IMR-90 (cell line): Measurements from ENCODE around the gene IL36A. TPM values are rescaled to one million over a fixed set of nuclear protein-coding genes. Genes with fewer than 3 reads are reported as not detected.

Source experiments
- ATAC-seq: fragments of 200-7000 bp; cut with Tn5 transposase; 2 replicates; pipeline ENCODE4 v1.9.1; 2020; ENCODE audit warnings: low read depth, mild to moderate bottlenecking, moderate library complexity
- BruUV-seq: library from RNA; stranded (reverse); fragments of 400-500 nt; replicated peaks from 2 replicates; lab custom pipeline; 2021; lab: Mats Ljungman, UMichigan
- CTCF ChIA-PET: fragments of 300-600 bp; formaldehyde crosslinking; extraction: SDS; loops from one replicate; lab custom pipeline; 2021; ENCODE audit warnings: antibody characterized with exemption; lab: Yijun Ruan, JAX
- POLR2A ChIA-PET: fragments of 300-600 bp; sonication (Branson Sonifier 250); formaldehyde crosslinking; loops from one replicate; lab custom pipeline; 2022; ENCODE audit warnings: antibody characterized with exemption; ENCODE audit not compliant: unreplicated experiment; lab: Charles Lee
- DNase-seq: peaks from one replicate; pipeline ENCODE4 v3.0.0; 2013
- H2AFZ ChIP-seq: replicated peaks from 2 replicates; pipeline ENCODE3; 2013; ENCODE audit warnings: low read length, mild to moderate bottlenecking; ENCODE audit not compliant: poor library complexity
- H2AK5ac ChIP-seq: 2 replicates; pipeline ENCODE4 v1.6.1; 2013; ENCODE audit warnings: low read depth, low read length, inconsistent platforms
- H2AK9ac ChIP-seq: replicated peaks from 2 replicates; pipeline ENCODE3; 2013; ENCODE audit warnings: mild to moderate bottlenecking, low read depth, low read length, moderate library complexity; ENCODE audit not compliant: poor library complexity
- H2BK120ac ChIP-seq: 2 replicates; pipeline ENCODE4 v1.6.1; 2013; ENCODE audit warnings: low read depth, low read length, inconsistent platforms
- H2BK15ac ChIP-seq: 3 replicates; pipeline ENCODE4 v1.6.1; 2013; ENCODE audit warnings: low read depth, low read length, inconsistent platforms
- H2BK20ac ChIP-seq: 2 replicates; pipeline ENCODE4 v1.6.1; 2013; ENCODE audit warnings: low read depth, mild to moderate bottlenecking, inconsistent platforms, low read length, moderate library complexity
- H2BK5ac ChIP-seq: 2 replicates; pipeline ENCODE4 v1.6.1; 2013; ENCODE audit warnings: mild to moderate bottlenecking, low read depth, low read length, inconsistent platforms; ENCODE audit not compliant: poor library complexity, severe bottlenecking
- H3K14ac ChIP-seq: replicated peaks from 2 replicates; pipeline ENCODE4 v1.6.1; 2013; ENCODE audit warnings: low read depth, low read length, inconsistent platforms
- H3K18ac ChIP-seq: 2 replicates; pipeline ENCODE4 v1.6.1; 2013; ENCODE audit warnings: low read depth, low read length, control low read depth
- H3K23ac ChIP-seq: 2 replicates; pipeline ENCODE4 v1.6.1; 2013; ENCODE audit warnings: low read depth, low read length, inconsistent platforms
- H3K27ac ChIP-seq: 2 replicates; pipeline ENCODE4 v1.5.1; 2013; ENCODE audit warnings: mild to moderate bottlenecking, control low read depth, low read length; ENCODE audit not compliant: insufficient read depth
- H3K27me3 ChIP-seq: 2 replicates; pipeline ENCODE4 v1.6.1; 2013; ENCODE audit warnings: low read length; ENCODE audit not compliant: control insufficient read depth, insufficient read depth
- H3K36me3 ChIP-seq: 2 replicates; pipeline ENCODE4 v1.6.1; 2013; ENCODE audit warnings: low read length, mixed read lengths; ENCODE audit not compliant: control insufficient read depth, insufficient read depth
- H3K4ac ChIP-seq: 2 replicates; pipeline ENCODE4 v1.6.1; 2013; ENCODE audit warnings: low read depth, low read length, inconsistent platforms
- H3K4me1 ChIP-seq: 2 replicates; pipeline ENCODE4 v1.6.1; 2013; ENCODE audit warnings: low read length, mixed read lengths; ENCODE audit not compliant: control insufficient read depth, insufficient read depth
- H3K4me2 ChIP-seq: 2 replicates; pipeline ENCODE4 v1.6.1; 2013; ENCODE audit warnings: low read depth, mild to moderate bottlenecking, control low read depth, low read length, moderate library complexity
- H3K4me3 ChIP-seq: 2 replicates; pipeline ENCODE4 v1.5.1; 2013; ENCODE audit warnings: low read depth, mild to moderate bottlenecking, control low read depth, low read length, moderate library complexity; ENCODE audit not compliant: insufficient read depth
- H3K56ac ChIP-seq: 2 replicates; pipeline ENCODE4 v1.6.1; 2013; ENCODE audit warnings: low read length, inconsistent platforms; ENCODE audit not compliant: insufficient read depth; ENCODE audit errors: extremely low read depth
- H3K79me1 ChIP-seq, 2 experiments: 2 replicates each; pipeline ENCODE4 v1.6.1; 2013; ENCODE audit warnings: low read length in 2 of 2, inconsistent platforms in 1 of 2, low read depth in 1 of 2
- H3K9ac ChIP-seq: 2 replicates; pipeline ENCODE4 v1.6.1; 2013; ENCODE audit warnings: low read depth, low read length, control low read depth
- H3K9me1 ChIP-seq: 2 replicates; pipeline ENCODE4 v1.6.1; 2013; ENCODE audit warnings: low read length, inconsistent platforms; ENCODE audit not compliant: insufficient read depth
- H3K9me3 ChIP-seq: 2 replicates; pipeline ENCODE4 v1.6.1; 2013; ENCODE audit warnings: low read length; ENCODE audit not compliant: control insufficient read depth, insufficient read depth
- H4K20me1 ChIP-seq: 2 replicates; pipeline ENCODE4 v1.6.1; 2013; ENCODE audit warnings: low read length, inconsistent platforms; ENCODE audit not compliant: insufficient read depth
- H4K5ac ChIP-seq: 2 replicates; pipeline ENCODE4 v1.6.1; 2013; ENCODE audit warnings: mild to moderate bottlenecking, low read depth, low read length, control low read depth
- H4K8ac ChIP-seq, 2 experiments: 2 replicates each; pipeline ENCODE4 v1.6.1; 2013; ENCODE audit warnings: low read depth in 2 of 2, low read length in 2 of 2, control low read depth in 1 of 2, inconsistent platforms in 1 of 2
- H4K91ac ChIP-seq: 2 replicates; pipeline ENCODE4 v1.6.1; 2013; ENCODE audit warnings: low read depth, low read length, inconsistent platforms; ENCODE audit not compliant: insufficient read depth
- MAFK ChIP-seq: IDR thresholded peaks from 2 replicates; pipeline ENCODE4 v1.6.1; 2012; ENCODE audit warnings: low read depth, low read length, improper control_type of control experiment
- MAZ ChIP-seq: IDR thresholded peaks from 2 replicates; pipeline ENCODE4 v1.6.1; 2012; ENCODE audit warnings: low read depth, mild to moderate bottlenecking, low read length, improper control_type of control experiment, moderate library complexity, borderline replicate concordance
- WGBS, 2 experiments: methylation state at CpG; one replicate each; pipeline versions ENCODE4 v1.1.5 to v1.1.7; 2013; ENCODE audit warnings: missing lambda C conversion rate in 2 of 2; ENCODE audit not compliant: insufficient read length in 1 of 2; ENCODE audit errors: extremely low coverage in 2 of 2; 5-methylcytosine and 5-hydroxymethylcytosine counted together
- dilution Hi-C: fragments of 300-500 bp; cut with HindIII; formaldehyde crosslinking; loops from one replicate; pipeline ENCODE4 v1.14.3; 2018; ENCODE audit warnings: low sequenced_read_pairs; ENCODE audit not compliant: unreplicated experiment
- in situ Hi-C: fragments of 300-500 bp; cut with MboI; formaldehyde crosslinking; loops from 3 replicates; pipeline ENCODE4 v1.14.3; 2019; ENCODE audit warnings: low sequenced_read_pairs, inconsistent platforms, mixed read lengths
- intact Hi-C: fragments of 100-400 bp; cut with micrococcal nuclease; formaldehyde crosslinking; loops from 2 replicates; pipeline ENCODE4 v1.10.0; 2022
- polyA plus RNA-seq, 3 experiments: library from polyadenylated mRNA; depleted of rRNA; stranded (reverse); fragments of >200 nt; gene quantifications; 2 replicates each; pipeline ENCODE4 v1.2.3, GENCODE V29; 2012; ENCODE audit warnings: low replicate concordance in 1 of 3
- total RNA-seq: library from RNA; depleted of rRNA; stranded (reverse); fragments of >200 nt; gene quantifications from 2 replicates; pipeline ENCODE4 v1.2.3, GENCODE V29; 2012

Gene IL36A
- total and polyA plus RNA-seq, 2 of the 4 experiments (the other 2 are of a cell fraction), result not detected

DNA sequence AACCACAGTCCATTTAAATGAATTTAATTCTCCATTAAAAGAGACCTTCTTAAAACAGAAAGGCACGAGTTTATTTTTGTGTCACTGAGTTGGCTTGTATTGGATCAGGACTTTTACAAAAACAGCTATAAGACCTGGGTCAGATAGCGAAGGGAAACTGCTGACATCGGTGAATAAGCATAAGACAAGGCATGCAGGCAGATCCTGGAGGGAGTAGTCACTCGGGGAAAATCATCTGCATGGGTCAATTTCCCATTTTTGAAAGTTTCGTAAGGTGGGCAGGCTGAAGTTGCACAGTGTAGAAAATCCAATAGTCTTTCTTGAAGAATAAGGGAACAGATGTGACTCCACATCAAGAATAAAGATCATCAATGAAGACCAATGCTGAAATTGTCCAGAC lies 34.5 kb downstream of the IL36A start:
- H3K4me1 ChIP-seq, result no peaks in the 10 kb centered on the region
- H2BK20ac ChIP-seq, result no peak overlapping the region
- H3K36me3 ChIP-seq, result no peaks in the 10 kb centered on the region
- 43% methylated on average over 2 of the region's 5 CpGs; no CpG with 5 or more reads in 1 of the 2 experiments for WGBS, 2 experiments
- dilution Hi-C loops, result no loop called here
- peaks cover 12% of the 10 kb centered on the region for H3K27me3 ChIP-seq
- no peak overlapping the region for H3K4me3 ChIP-seq
- BruUV-seq, result no TSS peak
- H2AFZ ChIP-seq, result no peak overlapping the region
- no peaks in the 10 kb centered on the region for H3K79me1 ChIP-seq
- no peak for DNase-seq
- no peak overlapping the region for H3K56ac ChIP-seq
- ChIA-PET CTCF (no interaction called here), POLR2A (no interaction called here)
- no peak overlapping the region for H4K5ac ChIP-seq
- no peak overlapping the region for H2AK9ac ChIP-seq
- no peaks in the 10 kb centered on the region for H3K9me3 ChIP-seq
- H4K91ac ChIP-seq, result no peak overlapping the region
- in situ Hi-C loops, result no loop called here
- H3K23ac ChIP-seq, result no peak overlapping the region
- no peak overlapping the region for H3K14ac ChIP-seq
- no peak overlapping the region for H3K18ac ChIP-seq
- H4K8ac ChIP-seq, result no peak overlapping the region
- no peak overlapping the region for H3K9ac ChIP-seq
- H3K27ac ChIP-seq, result no peak overlapping the region
- H3K4ac ChIP-seq, result no peak overlapping the region
- no peak overlapping the region for H2BK120ac ChIP-seq
- H4K20me1 ChIP-seq, result no peaks in the 10 kb centered on the region
- H3K4me2 ChIP-seq, result no peak overlapping the region
- no peaks in the 10 kb centered on the region for H3K9me1 ChIP-seq
- intact Hi-C loops, result no loop called here
- H2AK5ac ChIP-seq, result no peak overlapping the region
- no peak overlapping the region for H2BK15ac ChIP-seq
- ATAC-seq, result no peak
- TF ChIP-seq MAZ (no peak), MAFK (peak; percentile 43; the same call in 1 of the 2 replicates)
- H2BK5ac ChIP-seq, result no peak overlapping the region
